HepG2 (cell line): ENCODE measurements around the gene SLC8B1. TPM values are rescaled to one million over a fixed set of nuclear protein-coding genes. Genes with fewer than 3 reads are reported as not detected.

Source experiments
- ARNTL ChIP-seq: sonication (generic); formaldehyde crosslinking; IDR thresholded peaks from 2 replicates; pipeline ENCODE4 v1.4.0; 2020; ENCODE audit warnings: mild to moderate bottlenecking, missing genetic modification reagents
- E2F5 ChIP-seq: sonication (generic); formaldehyde crosslinking; conservative IDR thresholded peaks from 2 replicates; pipeline ENCODE4 v1.4.0; 2020; ENCODE audit warnings: missing genetic modification reagents
- HES4 ChIP-seq: sonication (generic); formaldehyde crosslinking; IDR thresholded peaks from 2 replicates; pipeline ENCODE4 v1.9.0; 2021; ENCODE audit warnings: mild to moderate bottlenecking, missing genetic modification reagents, borderline replicate concordance
- HMGXB4 ChIP-seq, 2 experiments: sonication (generic) in 1 of 2; formaldehyde crosslinking in 1 of 2; IDR thresholded peaks; 2 replicates each; pipeline versions ENCODE4 v1.4.0 to v1.6.1; 2018 to 2020; ENCODE audit warnings: missing genetic modification reagents in 2 of 2, borderline replicate concordance in 1 of 2, low read depth in 1 of 2, mild to moderate bottlenecking in 1 of 2, missing biosample characterization in 1 of 2
- KDM6A ChIP-seq: IDR thresholded peaks from 2 replicates; pipeline ENCODE4 v1.6.1; 2016; ENCODE audit warnings: low read depth
- MXD4 ChIP-seq: IDR thresholded peaks from 2 replicates; pipeline ENCODE4 v1.6.1; 2016; ENCODE audit warnings: mild to moderate bottlenecking, missing biosample characterization, missing genetic modification reagents
- MYC ChIP-seq: sonication (generic); formaldehyde crosslinking; IDR thresholded peaks from 2 replicates; pipeline ENCODE4 v1.9.0; 2021; ENCODE audit warnings: missing genetic modification reagents, borderline replicate concordance
- NBN ChIP-seq: fragments of 450-650 bp; conservative IDR thresholded peaks from 2 replicates; pipeline ENCODE4 v1.6.1; 2017
- NFKBIZ ChIP-seq: IDR thresholded peaks from 2 replicates; pipeline ENCODE4 v1.6.1; 2018; ENCODE audit warnings: missing genetic modification reagents, missing compliant biosample characterization
- PATZ1 ChIP-seq: sonication (generic); formaldehyde crosslinking; IDR thresholded peaks from 2 replicates; pipeline ENCODE4 v1.4.0; 2020; ENCODE audit warnings: missing genetic modification reagents
- POLR2A ChIP-seq, 2 experiments: IDR thresholded peaks; 2 replicates each; pipeline ENCODE4 v1.6.1; 2011; ENCODE audit warnings: low read depth in 2 of 2, low read length in 2 of 2, mild to moderate bottlenecking in 1 of 2, moderate library complexity in 1 of 2; ENCODE audit not compliant: insufficient read depth in 1 of 2
- PRMT3 ChIP-seq: sonication (generic); formaldehyde crosslinking; IDR thresholded peaks from 2 replicates; pipeline ENCODE4 v1.8.1; 2022; ENCODE audit warnings: low read depth, mild to moderate bottlenecking, moderate library complexity, missing genetic modification reagents, borderline replicate concordance
- RCOR2 ChIP-seq: IDR thresholded peaks from 2 replicates; pipeline ENCODE4 v1.6.1; 2016; ENCODE audit warnings: missing biosample characterization, missing genetic modification reagents
- STAG1 ChIP-seq: sonication (generic); formaldehyde crosslinking; IDR thresholded peaks from 2 replicates; pipeline ENCODE4 v1.4.0; 2020; ENCODE audit warnings: missing genetic modification reagents
- TAF1 ChIP-seq: sonication (generic); formaldehyde crosslinking; IDR thresholded peaks from 2 replicates; pipeline ENCODE4 v1.4.0; 2020; ENCODE audit warnings: missing genetic modification reagents
- ZBTB43 ChIP-seq: sonication (generic); formaldehyde crosslinking; conservative IDR thresholded peaks from 2 replicates; pipeline ENCODE4 v1.4.0; 2020; ENCODE audit warnings: missing genetic modification reagents
- ZBTB46 ChIP-seq: sonication (generic); formaldehyde crosslinking; IDR thresholded peaks from 2 replicates; pipeline ENCODE4 v1.4.0; 2020; ENCODE audit warnings: mild to moderate bottlenecking, missing genetic modification reagents, borderline replicate concordance
- ZNF430 ChIP-seq: sonication (generic); formaldehyde crosslinking; IDR thresholded peaks from 2 replicates; pipeline ENCODE4 v1.9.0; 2021; ENCODE audit warnings: mild to moderate bottlenecking, missing genetic modification reagents
- ZNF431 ChIP-seq: sonication (generic); formaldehyde crosslinking; IDR thresholded peaks from 2 replicates; pipeline ENCODE4 v1.9.0; 2022; ENCODE audit warnings: missing genetic modification reagents, low read depth, mild to moderate bottlenecking, borderline replicate concordance
- polyA plus RNA-seq, 8 experiments: library from polyadenylated mRNA; depleted of rRNA in 3 of 8; stranded (reverse) in 7 of 8; unstranded in 1 of 8; fragments of >200 nt; fragmentation: Illumina TruSeq in 4 of 8; extraction: Trizol in 4 of 8; gene quantifications; 2 replicates each; pipeline versions ENCODE4 v1.2.1 to v1.2.3, GENCODE V29; 2011 to 2016; ENCODE audit warnings: low read depth in 4 of 8, missing spikeins in 1 of 8, mixed read lengths in 1 of 8; ENCODE audit not compliant: insufficient read depth in 1 of 8
- total RNA-seq, 5 experiments: library from RNA; depleted of rRNA; stranded (reverse); fragments of >200 nt; fragmentation: Illumina TruSeq; extraction: Trizol; gene quantifications; 2 replicates each; pipeline ENCODE4 v1.2.3, GENCODE V29; 2016; ENCODE audit warnings: low read depth in 1 of 5
- TF ChIP-seq, protein P1 (sequence below): sonication (generic); formaldehyde crosslinking; IDR thresholded peaks from 2 replicates; pipeline ENCODE4 v1.8.0; 2022; ENCODE audit warnings: missing genetic modification reagents, mild to moderate bottlenecking, borderline replicate concordance

The SLC8B1 gene
- total and polyA plus RNA-seq, 2 of the 13 experiments (the other 11 are each of a cell fraction or from before 2014, with no cell fraction given) = 6.8 to 8.0 TPM

GRCh38 chr12:113358381-113359132, 23.6 kb upstream of the SLC8B1 start, which contains the start of gene PLBD2 (continued):
- 0 out of 2 replicates have a peak, but pooled peaks have one; percentile 5 for TF ChIP-seq ZBTB43 (CRISPR knock-in tag)
- no peak for TF ChIP-seq NBN
- TF ChIP-seq ZNF430 (CRISPR knock-in tag) = no peak
- peak; percentile 57 to 84; a peak in 3 of 4 replicates for TF ChIP-seq POLR2A (IDR thresholded peaks at IDR 0.05; ENCODE audit: insufficient read depth in 1 of 2, low read depth in 2 of 2, low read length in 2 of 2)
- peak; percentile 64 for TF ChIP-seq TAF1 (CRISPR knock-in tag)
- peak; percentile 26; the same call in 1 of the 2 replicates for TF ChIP-seq STAG1 (CRISPR knock-in tag)
- peak; percentile 83; the same call in 1 of the 2 replicates for TF ChIP-seq ARNTL (CRISPR knock-in tag)
- peak; percentile 50; the same call in 1 of the 2 replicates for TF ChIP-seq HES4 (CRISPR knock-in tag)
- TF ChIP-seq HMGXB4 (CRISPR knock-in tag; IDR thresholded peaks at IDR 0.05; ENCODE audit: borderline replicate concordance in 1 of 2, low read depth in 1 of 2) = peak in 1 of 2 experiments; percentile 56; a peak in 1 of 4 replicates
- TF ChIP-seq MXD4 (CRISPR knock-in tag) = peak; percentile 77
- no peak for TF ChIP-seq NFKBIZ
- TF ChIP-seq RCOR2 = 0 out of 2 replicates have a peak, but pooled peaks have one; percentile 11
- TF ChIP-seq, protein P1, sequence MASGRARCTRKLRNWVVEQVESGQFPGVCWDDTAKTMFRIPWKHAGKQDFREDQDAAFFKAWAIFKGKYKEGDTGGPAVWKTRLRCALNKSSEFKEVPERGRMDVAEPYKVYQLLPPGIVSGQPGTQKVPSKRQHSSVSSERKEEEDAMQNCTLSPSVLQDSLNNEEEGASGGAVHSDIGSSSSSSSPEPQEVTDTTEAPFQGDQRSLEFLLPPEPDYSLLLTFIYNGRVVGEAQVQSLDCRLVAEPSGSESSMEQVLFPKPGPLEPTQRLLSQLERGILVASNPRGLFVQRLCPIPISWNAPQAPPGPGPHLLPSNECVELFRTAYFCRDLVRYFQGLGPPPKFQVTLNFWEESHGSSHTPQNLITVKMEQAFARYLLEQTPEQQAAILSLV = peak; percentile 65
- no peak for TF ChIP-seq KDM6A
- TF ChIP-seq ZNF431 (CRISPR knock-in tag) = 0 out of 2 replicates have a peak, but pooled peaks have one; percentile 69
- TF ChIP-seq PATZ1 (CRISPR knock-in tag) = peak; percentile 39; the same call in 1 of the 2 replicates
- TF ChIP-seq E2F5 (CRISPR knock-in tag) = no peak
- TF ChIP-seq ZBTB46 (CRISPR knock-in tag) = no peak
- peak; percentile 38; the same call in 1 of the 2 replicates for TF ChIP-seq MYC (CRISPR knock-in tag)
- TF ChIP-seq PRMT3 (CRISPR knock-in tag) = no peak
